Fibroblast of skin of right biceps (primary cell): Measurements from ENCODE around the gene PRKD1.

Experiments
- DNase-seq: peaks from one replicate; pipeline ENCODE4 v3.0.0-alpha.2; 2013

Gene PRKD1

GRCh38 chr14:29654901-29655550, 272.6 kb downstream of the PRKD1 start:
- peak; percentile 41 for DNase-seq

GRCh38 chr14:29653303-29653702, 274.3 kb downstream of the PRKD1 start:
- no peak for DNase-seq

GRCh38 chr14:29652571-29652970, 275.1 kb downstream of the PRKD1 start:
- DNase-seq, result peak; percentile 13

GRCh38 chr14:29650554-29651269, 276.9 kb downstream of the PRKD1 start:
- no peak for DNase-seq

GRCh38 chr14:29649170-29649569, 278.5 kb downstream of the PRKD1 start:
- no peak for DNase-seq

- no peak for DNase-seq
Measured at GRCh38 chr14:29648045-29648444, 279.6 kb downstream of the PRKD1 start.

- DNase-seq, result no peak
Measured at GRCh38 chr14:29645117-29645516, 282.5 kb downstream of the PRKD1 start.

GRCh38 chr14:29643433-29644211, 284.0 kb downstream of the PRKD1 start:
- DNase-seq, result peak; percentile 41

- DNase-seq, result peak; percentile 83
Measured at GRCh38 chr14:29637411-29637810, 290.2 kb downstream of the PRKD1 start.

- DNase-seq, result no peak
Measured at GRCh38 chr14:29636870-29637269, 290.8 kb downstream of the PRKD1 start.

- DNase-seq, result no peak
Measured at GRCh38 chr14:29630566-29631160, 297.0 kb downstream of the PRKD1 start.

- DNase-seq, result no peak
Measured at GRCh38 chr14:29629839-29630238, 297.8 kb downstream of the PRKD1 start.

GRCh38 chr14:29627137-29627536, 300.5 kb downstream of the PRKD1 start:
- peak; percentile 52 for DNase-seq

GRCh38 chr14:29618323-29619067, 309.2 kb downstream of the PRKD1 start:
- DNase-seq, result no peak

GRCh38 chr14:29616922-29617321, 310.7 kb downstream of the PRKD1 start:
- DNase-seq, result no peak

- no peak for DNase-seq
Measured at GRCh38 chr14:29608861-29609260, 318.8 kb downstream of the PRKD1 start.

- no peak for DNase-seq
Measured at GRCh38 chr14:29607169-29607568, 320.5 kb downstream of the PRKD1 start.

GRCh38 chr14:29603696-29604095, 324.0 kb downstream of the PRKD1 start:
- no peak for DNase-seq

- DNase-seq, result peak; percentile 0
Measured at GRCh38 chr14:29601616-29602015, 326.0 kb downstream of the PRKD1 start.

- no peak for DNase-seq
Measured at GRCh38 chr14:29587761-29588470, 339.7 kb downstream of the PRKD1 start.

GRCh38 chr14:29587046-29587445, 340.6 kb downstream of the PRKD1 start:
- no peak for DNase-seq

- peak; percentile 66 for DNase-seq
Measured at GRCh38 chr14:29584992-29585391, 342.7 kb downstream of the PRKD1 start.
